Heart left ventricle (tissue), 16 donors: ENCODE data around the gene TMIGD2. TPM values are rescaled to one million over a fixed set of nuclear protein-coding genes. Genes with fewer than 3 reads are reported as not detected.

Experiments used
- ATAC-seq, 4 donors: fragments of 200-7000 bp; cut with Tn5 transposase; one replicate each; pipeline ENCODE4 v1.9.1; 2020 to 2022; ENCODE audit warnings: moderate library complexity in 4 of 4, mild to moderate bottlenecking in 3 of 4, moderate number of reproducible peaks in 1 of 4
- DNase-seq, 5 donors: peaks; one replicate each; pipeline ENCODE4 v3.0.0-alpha.2; 2020
- H3K27ac ChIP-seq, 12 donors: fragments of 200-600 bp; sonication (generic) in 4 of 12; one replicate each; pipeline versions ENCODE4 v1.5.0 to v1.8.0; 2016 to 2022; ENCODE audit warnings: mild to moderate bottlenecking in 2 of 12
- H3K27me3 ChIP-seq, 9 donors: fragments of 200-600 bp; sonication (generic) in 2 of 9; one replicate each; pipeline versions ENCODE4 v1.5.1 to v1.8.0; 2016 to 2022; ENCODE audit warnings: mild to moderate bottlenecking in 3 of 9
- H3K36me3 ChIP-seq, 9 donors: fragments of 200-600 bp; sonication (generic) in 2 of 9; one replicate each; pipeline versions ENCODE4 v1.5.0 to v1.8.0; 2018 to 2022; ENCODE audit warnings: mild to moderate bottlenecking in 2 of 9
- H3K4me1 ChIP-seq, 12 donors: fragments of 200-600 bp; sonication (generic) in 4 of 12; one replicate each; pipeline versions ENCODE4 v1.5.0 to v1.8.0; 2016 to 2022; ENCODE audit warnings: mild to moderate bottlenecking in 3 of 12
- H3K4me3 ChIP-seq, 12 donors: fragments of 200-600 bp; sonication (generic) in 4 of 12; one replicate each; pipeline versions ENCODE4 v1.5.0 to v1.8.0; 2017 to 2022; ENCODE audit warnings: mild to moderate bottlenecking in 9 of 12, moderate library complexity in 4 of 12
- H3K9me3 ChIP-seq, 12 donors: fragments of 200-600 bp; sonication (generic) in 4 of 12; one replicate each; pipeline versions ENCODE4 v1.5.0 to v1.8.0; 2016 to 2022; ENCODE audit warnings: mild to moderate bottlenecking in 1 of 12
- POLR2A ChIP-seq, 2 donors: fragments of 450-650 bp; IDR thresholded peaks; one replicate each; pipeline ENCODE4 v1.6.1; 2017; ENCODE audit warnings: antibody characterized with exemption in 2 of 2, mild to moderate bottlenecking in 2 of 2, moderate library complexity in 2 of 2
- WGBS, 4 donors: extraction: QIAGEN DNeasy Blood & Tissue Kit in 2 of 4; methylation state at CpG; one replicate each; pipeline versions ENCODE4 v1.1.5 to v1.1.7; 2013 to 2018; 5-methylcytosine and 5-hydroxymethylcytosine counted together
- intact Hi-C, 10 donors: fragments of 100-400 bp; cut with DNase I; formaldehyde crosslinking; loops; one replicate each; pipeline versions ENCODE4 v1.11.1 to v1.14.2; 2022
- polyA plus RNA-seq, 2 donors: library from polyadenylated mRNA; stranded (reverse); fragments of 200-250 nt; gene quantifications; one replicate each; pipeline ENCODE4 v1.2.3, GENCODE V29; 2013
- total RNA-seq, 9 donors: library from RNA; depleted of rRNA in 2 of 9; stranded (reverse); fragments of >200 nt in 2 of 9; fragmentation: NEBNext Ultra II Directional in 3 of 9; extraction: Animal tissue kit (Norgen Biotek cat#: 25700) in 3 of 9; gene quantifications; one replicate each; pipeline versions ENCODE4 v1.1.0 to v1.2.4, GENCODE V29; 2016 to 2023
- TF ChIP-seq, protein P1 (sequence below), 12 donors: fragments of 200-600 bp; sonication (generic) in 4 of 12; IDR thresholded peaks; one replicate each; pipeline versions ENCODE4 v1.5.0 to v1.8.0; 2018 to 2022; ENCODE audit warnings: antibody characterized with exemption in 12 of 12, mild to moderate bottlenecking in 5 of 12
- donor health status: ischemic (EF 13 %, LVEDD 7.1; RV severe dilation, severe dysfunction).
- donor health status: healthy with polysubstance abuse.
- donor health status: DM: no; HTN: yes; CAD: no.
- donor health status: DM: no; HTN: no; CAD: no.
- donor health status: ischemic (EF 25% LVEDD 6.9; RV normal size, moderate dysfunction).
- donor health status: ischemic (EF 25% LVEDD 5.7; RV mildly dilated, moderate dysfunction).
- donor health status: healthy.
- donor health status: DM: yes; HTN: yes; CAD: no.
- donor health status: ischemic (EF 35%, LVEDD 5.7; RV mildly dilated, moderate dysfunction).
- donor health status: nonischemic (EF 11% LVEDD 7.7; RV severe dilation, severe dysfunction).
- donor health status: DM: yes; HTN: yes; CAD: no.
- donor health status: PGD.
- donor health status: ischemic (EF 29% LVEDD 5.4; RV normal size, mild dysfunction).
- donor health status: nonischemic (EF 23%, LVEDD 6.1; RV moderate dilation, normal function).

The TMIGD2 gene
- total and polyA plus RNA-seq, 11 donors = 0.06 to 0.67 (median 0.25) TPM; not detected in 7

DNA sequence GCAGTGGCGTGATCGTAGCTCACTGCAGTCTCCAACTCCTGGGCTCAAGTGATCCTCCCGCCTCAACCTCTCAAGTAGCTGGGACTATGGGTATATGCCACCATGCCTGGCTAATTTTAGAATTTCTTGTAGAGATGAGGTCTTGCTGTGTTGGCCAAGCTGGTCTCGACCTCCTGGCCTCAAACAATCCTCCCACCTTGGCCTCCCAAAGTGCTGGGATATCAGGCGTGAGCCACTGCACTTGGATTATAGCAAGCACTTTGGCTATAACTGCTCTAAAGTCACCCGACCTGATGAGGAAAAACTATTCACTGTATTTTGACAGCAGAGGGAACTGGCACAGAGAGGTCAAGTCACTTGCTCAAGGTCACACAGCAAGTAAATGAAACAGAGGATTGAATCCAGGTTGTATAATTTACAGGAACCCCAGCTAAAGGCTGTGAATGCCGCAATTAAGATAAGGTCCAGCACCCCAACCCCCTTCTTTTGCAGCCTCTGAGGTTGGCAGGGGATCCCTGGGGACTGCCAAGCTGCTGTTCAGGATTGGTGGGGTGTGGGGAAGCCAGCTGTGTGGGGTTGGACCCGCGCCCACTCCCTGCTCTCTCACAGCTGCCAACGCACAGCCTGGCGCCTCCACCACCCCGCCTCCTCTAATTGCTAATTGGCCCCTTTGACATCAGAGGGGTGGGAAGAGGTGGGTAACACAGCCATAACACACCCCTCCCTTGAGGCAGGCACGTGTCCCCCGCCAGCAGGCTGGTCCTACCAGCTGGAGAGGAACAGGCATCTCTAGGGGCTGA, 6.0 kb downstream of the TMIGD2 start:
- Histone ChIP-seq H3K9me3 (no peaks in the 10 kb centered on the region), H3K27ac (no peak overlapping the region), H3K4me3 (no peak overlapping the region), H3K27me3 (peaks cover 0 to 22% (median 2%) of the 10 kb centered on the region in 9 donors), H3K36me3 (no peaks in the 10 kb centered on the region), H3K4me1 (no peaks in the 10 kb centered on the region)
- ATAC-seq = no peak
- no peak for TF ChIP-seq POLR2A (IDR thresholded peaks at IDR 0.05)
- 44 to 55% (median 50%) methylated on average over 13 to 14 of the region's 14 CpGs for WGBS, 4 donors
- no peak for DNase-seq
- intact Hi-C loops = no loop called here

DNA sequence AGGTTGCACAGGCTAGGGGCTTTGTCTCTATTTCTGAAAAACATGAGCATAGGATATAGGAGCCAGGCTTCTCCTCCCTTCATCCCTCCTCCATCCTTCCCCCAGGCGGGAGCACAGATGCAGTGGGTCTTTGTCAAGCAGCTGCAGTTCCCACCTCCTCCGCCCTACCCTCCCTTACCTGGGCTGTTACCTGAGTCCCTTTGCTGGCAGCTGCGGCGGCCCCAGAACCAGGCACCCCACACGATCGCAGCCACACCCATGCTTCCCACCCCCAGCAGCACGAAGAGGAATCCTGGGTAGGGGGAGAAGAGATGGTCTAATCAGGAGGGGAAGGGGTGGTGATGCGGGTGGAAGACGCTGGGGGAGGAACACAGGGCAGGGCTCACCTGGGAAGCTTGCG, 7.8 kb downstream of the TMIGD2 start:
- no peaks in the 10 kb centered on the region for H3K9me3 ChIP-seq
- H3K27me3 ChIP-seq = peaks cover 0 to 26% (median 2%) of the 10 kb centered on the region in 9 donors
- H3K4me1 ChIP-seq = no peaks in the 10 kb centered on the region
- TF ChIP-seq, protein P1, sequence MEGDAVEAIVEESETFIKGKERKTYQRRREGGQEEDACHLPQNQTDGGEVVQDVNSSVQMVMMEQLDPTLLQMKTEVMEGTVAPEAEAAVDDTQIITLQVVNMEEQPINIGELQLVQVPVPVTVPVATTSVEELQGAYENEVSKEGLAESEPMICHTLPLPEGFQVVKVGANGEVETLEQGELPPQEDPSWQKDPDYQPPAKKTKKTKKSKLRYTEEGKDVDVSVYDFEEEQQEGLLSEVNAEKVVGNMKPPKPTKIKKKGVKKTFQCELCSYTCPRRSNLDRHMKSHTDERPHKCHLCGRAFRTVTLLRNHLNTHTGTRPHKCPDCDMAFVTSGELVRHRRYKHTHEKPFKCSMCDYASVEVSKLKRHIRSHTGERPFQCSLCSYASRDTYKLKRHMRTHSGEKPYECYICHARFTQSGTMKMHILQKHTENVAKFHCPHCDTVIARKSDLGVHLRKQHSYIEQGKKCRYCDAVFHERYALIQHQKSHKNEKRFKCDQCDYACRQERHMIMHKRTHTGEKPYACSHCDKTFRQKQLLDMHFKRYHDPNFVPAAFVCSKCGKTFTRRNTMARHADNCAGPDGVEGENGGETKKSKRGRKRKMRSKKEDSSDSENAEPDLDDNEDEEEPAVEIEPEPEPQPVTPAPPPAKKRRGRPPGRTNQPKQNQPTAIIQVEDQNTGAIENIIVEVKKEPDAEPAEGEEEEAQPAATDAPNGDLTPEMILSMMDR (IDR thresholded peaks at IDR 0.05) = no peak
- no peak for TF ChIP-seq POLR2A (IDR thresholded peaks at IDR 0.05)
- H3K4me3 ChIP-seq = no peak overlapping the region
- H3K36me3 ChIP-seq = no peaks in the 10 kb centered on the region
- H3K27ac ChIP-seq = no peak overlapping the region
- intact Hi-C loops = no loop called here
- WGBS, 4 donors = 29 to 45% (median 34%) methylated on average over 6 to 10 of the region's 10 CpGs
- DNase-seq (no peak), ATAC-seq (no peak)

DNA sequence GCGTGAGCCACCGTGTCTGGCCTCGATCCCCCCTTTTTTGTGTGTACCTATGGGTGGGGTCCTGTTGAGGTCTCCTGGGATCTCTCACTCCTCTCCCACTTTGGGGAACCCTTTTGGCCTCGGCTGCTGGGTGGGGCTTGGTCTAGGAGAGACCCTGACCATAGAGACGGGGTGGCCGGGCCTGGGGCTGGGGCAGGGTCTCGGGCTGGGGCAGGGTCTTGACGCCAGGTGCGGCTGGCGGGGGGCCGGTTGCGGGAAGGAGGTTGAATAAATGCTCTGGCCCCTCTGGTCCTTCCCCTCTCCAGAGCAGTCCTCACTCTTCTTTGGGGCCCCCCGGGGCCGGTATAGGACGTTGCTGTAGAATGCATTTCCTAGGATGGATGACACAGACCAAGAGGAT, 9.7 kb downstream of the TMIGD2 start:
- Histone ChIP-seq H3K9me3 (no peaks in the 10 kb centered on the region), H3K4me1 (no peaks in the 10 kb centered on the region), H3K4me3 (no peak overlapping the region), H3K27me3 (peaks cover 0 to 26% (median 2%) of the 10 kb centered on the region in 9 donors), H3K36me3 (no peaks in the 10 kb centered on the region), H3K27ac (no peak overlapping the region)
- WGBS, 4 donors = 78 to 87% (median 85%) methylated on average over 13 to 15 of the region's 15 CpGs
- intact Hi-C loops = no loop called here
- ATAC-seq (no peak), DNase-seq (no peak)
- no peak for TF ChIP-seq POLR2A (IDR thresholded peaks at IDR 0.05)
- TF ChIP-seq, protein P1 (IDR thresholded peaks at IDR 0.05) = no peak

DNA sequence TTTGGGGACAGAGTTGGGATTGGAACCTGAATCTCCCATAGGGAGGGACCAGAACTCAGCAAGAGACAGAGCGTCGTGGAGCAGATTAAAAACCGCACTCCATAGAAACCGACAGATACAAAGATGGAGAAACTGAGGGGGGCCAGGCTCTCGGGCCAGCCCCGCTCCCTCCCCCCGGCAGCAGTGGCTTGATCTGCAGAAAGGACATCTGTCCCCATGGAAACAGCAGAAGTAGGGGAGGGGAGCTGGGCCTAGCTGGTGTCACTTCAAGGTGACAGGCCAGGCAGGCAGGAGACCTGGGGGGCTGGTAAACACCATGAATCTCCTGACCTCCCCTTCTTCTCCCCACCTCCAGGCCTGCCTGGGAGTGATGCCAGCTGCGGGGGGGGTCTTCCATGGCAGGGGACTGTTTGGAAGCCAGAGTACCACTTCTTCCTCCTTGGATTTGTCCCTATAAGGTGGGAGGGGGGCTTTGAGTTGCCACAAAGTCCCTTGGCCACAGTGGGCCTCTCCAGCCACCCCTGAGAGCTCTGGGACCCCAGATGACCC, 10.9 kb downstream of the TMIGD2 start:
- intact Hi-C loops = no loop called here
- H3K36me3 ChIP-seq = no peaks in the 10 kb centered on the region
- ATAC-seq = no peak
- no peaks in the 10 kb centered on the region for H3K9me3 ChIP-seq
- no peak overlapping the region for H3K27ac ChIP-seq
- WGBS, 4 donors = 65 to 81% (median 71%) methylated on average over 8 of the region's 8 CpGs
- DNase-seq = no peak
- H3K27me3 ChIP-seq = peaks cover 0 to 16% (median under 1%) of the 10 kb centered on the region in 9 donors
- TF ChIP-seq, protein P1 (IDR thresholded peaks at IDR 0.05) = no peak
- no peak for TF ChIP-seq POLR2A (IDR thresholded peaks at IDR 0.05)
- no peaks in the 10 kb centered on the region for H3K4me1 ChIP-seq
- H3K4me3 ChIP-seq = no peak overlapping the region
